ENCODE measurements around the gene PCDHGB2. TPM values are rescaled to one million over a fixed set of nuclear protein-coding genes. Genes with fewer than 3 reads are reported as not detected.

The PCDHGB2 gene
- polyA plus RNA-seq, 1 donor (not counting 4 experiments of a cell fraction or from before 2014, with no cell fraction given) = 0.12 TPM

GRCh38 chr5:141409598-141410306 lies 50.0 kb downstream of the PCDHGB2 start:
- Histone ChIP-seq H2AFZ (ENCODE audit: control insufficient read depth, low read length) (no peak overlapping the region), H3K79me2 (ENCODE audit: control insufficient read depth, insufficient read depth, low read length) (no peaks in the 10 kb centered on the region), H3K9me3 (ENCODE audit: control insufficient read depth, low read depth, low read length) (peaks cover 22% of the 10 kb centered on the region), H4K20me1 (ENCODE audit: control insufficient read depth, extremely low read depth, insufficient read depth, low read length) (no peaks in the 10 kb centered on the region), H3K4me3 (ENCODE audit: control insufficient read depth in 2 of 3, extremely low read depth in 1 of 3, insufficient read depth in 2 of 3, low read depth in 1 of 3, low read length in 3 of 3) (no peak overlapping the region), H3K9ac (ENCODE audit: control insufficient read depth, extremely low read depth, insufficient read depth, low read length) (no peak overlapping the region), H3K27me3 (ENCODE audit: control insufficient read depth, extremely low read depth, insufficient read depth, low read length) (peaks cover 15% of the 10 kb centered on the region), H3K4me2 (ENCODE audit: control insufficient read depth, extremely low read depth, insufficient read depth, low read depth, low read length) (no peak overlapping the region), H3K27ac (ENCODE audit: control insufficient read depth, insufficient read depth, low read length) (no peak overlapping the region), H3K4me1 (ENCODE audit: control insufficient read depth, extremely low read depth, insufficient read depth, low read length) (peaks cover 5% of the 10 kb centered on the region), H3K36me3 (ENCODE audit: control insufficient read depth in 2 of 2, extremely low read depth in 1 of 2, insufficient read depth in 2 of 2, low read length in 2 of 2) (no peaks in the 10 kb centered on the region), H3K9me1 (ENCODE audit: control insufficient read depth, extremely low read depth, insufficient read depth, low read length) (no peaks in the 10 kb centered on the region)
- DNase-seq (ENCODE audit: low read depth, low spot score) (no peak), FAIRE-seq (no peak)
- TF ChIP-seq CTCF (optimal IDR thresholded peaks at IDR 0.05 in 1 of 3, IDR thresholded peaks at IDR 0.05 in 1 of 3, conservative IDR thresholded peaks at IDR 0.05 in 1 of 3; ENCODE audit: extremely low read depth in 1 of 3, insufficient read depth in 2 of 3, low read length in 3 of 3) = no peak
- dilution Hi-C loops (cut with MboI; ENCODE audit: extremely low pct_ligation_motif_present, low sequenced_read_pairs) = no loop called here

GRCh38 chr5:141411575-141411974 lies 51.8 kb downstream of the PCDHGB2 start:
- DNase-seq (ENCODE audit: low read depth, low spot score) (no peak), FAIRE-seq (no peak)
- H3K4me3 ChIP-seq (ENCODE audit: control insufficient read depth in 2 of 3, extremely low read depth in 1 of 3, insufficient read depth in 2 of 3, low read depth in 1 of 3, low read length in 3 of 3) = no peak overlapping the region
- no peak overlapping the region for H3K27ac ChIP-seq (ENCODE audit: control insufficient read depth, insufficient read depth, low read length)
- no peaks in the 10 kb centered on the region for H3K36me3 ChIP-seq (ENCODE audit: control insufficient read depth in 2 of 2, extremely low read depth in 1 of 2, insufficient read depth in 2 of 2, low read length in 2 of 2)
- peaks cover 5% of the 10 kb centered on the region for H3K4me1 ChIP-seq (ENCODE audit: control insufficient read depth, extremely low read depth, insufficient read depth, low read length)
- no peaks in the 10 kb centered on the region for H4K20me1 ChIP-seq (ENCODE audit: control insufficient read depth, extremely low read depth, insufficient read depth, low read length)
- peaks cover 23% of the 10 kb centered on the region for H3K9me3 ChIP-seq (ENCODE audit: control insufficient read depth, low read depth, low read length)
- H3K9me1 ChIP-seq (ENCODE audit: control insufficient read depth, extremely low read depth, insufficient read depth, low read length) = no peaks in the 10 kb centered on the region
- H2AFZ ChIP-seq (ENCODE audit: control insufficient read depth, low read length) = no peak overlapping the region
- peaks cover 15% of the 10 kb centered on the region for H3K27me3 ChIP-seq (ENCODE audit: control insufficient read depth, extremely low read depth, insufficient read depth, low read length)
- H3K79me2 ChIP-seq (ENCODE audit: control insufficient read depth, insufficient read depth, low read length) = no peaks in the 10 kb centered on the region
- H3K4me2 ChIP-seq (ENCODE audit: control insufficient read depth, extremely low read depth, insufficient read depth, low read depth, low read length) = no peak overlapping the region
- H3K9ac ChIP-seq (ENCODE audit: control insufficient read depth, extremely low read depth, insufficient read depth, low read length) = no peak overlapping the region
- no peak for TF ChIP-seq EZH2 (IDR thresholded peaks at IDR 0.05; ENCODE audit: low read length)
- TF ChIP-seq CTCF (optimal IDR thresholded peaks at IDR 0.05 in 1 of 3, IDR thresholded peaks at IDR 0.05 in 1 of 3, conservative IDR thresholded peaks at IDR 0.05 in 1 of 3; ENCODE audit: extremely low read depth in 1 of 3, insufficient read depth in 2 of 3, low read length in 3 of 3) = no peak
- dilution Hi-C loops (cut with MboI; ENCODE audit: extremely low pct_ligation_motif_present, low sequenced_read_pairs) = no loop called here

Other genes with a start within 250 kb of the PCDHGB2 start
- gene PCDHB4, start 238.2 kb upstream of the PCDHGB2 start, polyA plus RNA-seq = 0.04 to 0.05 TPM in 2 of 3 replicates, not detected in the other
- gene PCDHB5, start 224.8 kb upstream of the PCDHGB2 start, polyA plus RNA-seq = 0.07 to 0.10 TPM (median 0.09 TPM) in 3 replicates
- 0.03 to 0.08 TPM (median 0.05 TPM) in 3 replicates for gene PCDHB6, start 209.9 kb upstream of the PCDHGB2 start, polyA plus RNA-seq
- not detected in 3 replicates for gene PCDHB7, start 187.3 kb upstream of the PCDHGB2 start, polyA plus RNA-seq
- gene PCDHB8, start 182.2 kb upstream of the PCDHGB2 start, polyA plus RNA-seq = not detected in 3 replicates
- 0.02 to 0.09 TPM (median 0.07 TPM) in 3 replicates for gene PCDHB16, start 177.6 kb upstream of the PCDHGB2 start, polyA plus RNA-seq
- gene PCDHB9, start 172.8 kb upstream of the PCDHGB2 start, polyA plus RNA-seq = 0.01 TPM in 1 of 3 replicates, not detected in the others
- gene PCDHB10, start 167.6 kb upstream of the PCDHGB2 start, polyA plus RNA-seq = 0.04 to 0.07 TPM (median 0.05 TPM) in 3 replicates
- not detected in 3 replicates for gene PCDHB11, start 160.4 kb upstream of the PCDHGB2 start, polyA plus RNA-seq
- gene PCDHB12, start 151.3 kb upstream of the PCDHGB2 start, polyA plus RNA-seq = 0.03 TPM in 1 of 3 replicates, not detected in the others
- gene PCDHB13, start 146.1 kb upstream of the PCDHGB2 start, polyA plus RNA-seq = 0.07 to 0.13 TPM (median 0.09 TPM) in 3 replicates
- 0.13 to 0.41 TPM (median 0.20 TPM) in 3 replicates for gene PCDHB14, start 136.7 kb upstream of the PCDHGB2 start, polyA plus RNA-seq
- gene PCDHB15, start 114.6 kb upstream of the PCDHGB2 start, polyA plus RNA-seq = 0.03 to 0.31 TPM (median 0.09 TPM) in 3 replicates
- not detected in 3 replicates for gene SLC25A2, start 55.9 kb upstream of the PCDHGB2 start, polyA plus RNA-seq
- gene TAF7, start 39.2 kb upstream of the PCDHGB2 start, polyA plus RNA-seq = 37.5 to 58.9 TPM (median 47.5 TPM) in 3 replicates
- gene PCDHGA1, start 29.5 kb upstream of the PCDHGB2 start, polyA plus RNA-seq = 0.08 to 0.17 TPM (median 0.09 TPM) in 3 replicates
- gene PCDHGA2, start 21.2 kb upstream of the PCDHGB2 start, polyA plus RNA-seq = 0.14 to 0.37 TPM (median 0.35 TPM) in 3 replicates
- gene PCDHGA3, start 16.2 kb upstream of the PCDHGB2 start, polyA plus RNA-seq = 0.03 to 0.05 TPM in 2 of 3 replicates, not detected in the other
- 0.08 to 0.15 TPM (median 0.09 TPM) in 3 replicates for gene PCDHGB1, start 9.9 kb upstream of the PCDHGB2 start, polyA plus RNA-seq
- 0.05 to 0.15 TPM (median 0.14 TPM) in 3 replicates for gene PCDHGA4, start 5.0 kb upstream of the PCDHGB2 start, polyA plus RNA-seq
- 0.01 to 0.07 TPM (median 0.06 TPM) in 3 replicates for gene PCDHGA5, start 4.2 kb downstream of the PCDHGB2 start, polyA plus RNA-seq
- gene PCDHGB3, start 10.2 kb downstream of the PCDHGB2 start, polyA plus RNA-seq = 0.17 to 0.28 TPM (median 0.18 TPM) in 3 replicates
- 0.16 to 0.36 TPM (median 0.28 TPM) in 3 replicates for gene PCDHGA6, start 13.9 kb downstream of the PCDHGB2 start, polyA plus RNA-seq
- 0.13 to 0.24 TPM (median 0.14 TPM) in 3 replicates for gene PCDHGA7, start 22.7 kb downstream of the PCDHGB2 start, polyA plus RNA-seq
- gene PCDHGB4, start 27.7 kb downstream of the PCDHGB2 start, polyA plus RNA-seq = 1.6 to 2.7 TPM (median 2.4 TPM) in 3 replicates
- 0.08 to 0.09 TPM (median 0.09 TPM) in 3 replicates for gene PCDHGA8, start 32.6 kb downstream of the PCDHGB2 start, polyA plus RNA-seq
- 1.8 to 4.3 TPM (median 1.9 TPM) in 3 replicates for gene PCDHGB5, start 38.0 kb downstream of the PCDHGB2 start, polyA plus RNA-seq
- 0.24 to 0.35 TPM (median 0.28 TPM) in 3 replicates for gene PCDHGA9, start 42.8 kb downstream of the PCDHGB2 start, polyA plus RNA-seq
- gene PCDHGB6, start 48.0 kb downstream of the PCDHGB2 start, polyA plus RNA-seq = 0.19 to 0.30 TPM (median 0.23 TPM) in 3 replicates
- 1.3 to 1.8 TPM (median 1.6 TPM) in 3 replicates for gene PCDHGA10, start 53.0 kb downstream of the PCDHGB2 start, polyA plus RNA-seq
- 0.66 to 1.1 TPM (median 0.69 TPM) in 3 replicates for gene PCDHGB7, start 57.7 kb downstream of the PCDHGB2 start, polyA plus RNA-seq
- gene PCDHGA11, start 61.1 kb downstream of the PCDHGB2 start, polyA plus RNA-seq = 1.4 to 2.5 TPM (median 1.4 TPM) in 3 replicates
- gene PCDHGA12, start 70.5 kb downstream of the PCDHGB2 start, polyA plus RNA-seq = 0.69 to 1.9 TPM (median 1.0 TPM) in 3 replicates
- 9.8 to 45.1 TPM (median 15.2 TPM) in 3 replicates for gene PCDHGC3, start 116.0 kb downstream of the PCDHGB2 start, polyA plus RNA-seq
- gene PCDHGC4, start 125.0 kb downstream of the PCDHGB2 start, polyA plus RNA-seq = 0.12 to 0.15 TPM (median 0.13 TPM) in 3 replicates
- 0.77 to 1.6 TPM (median 1.5 TPM) in 3 replicates for gene PCDHGC5, start 129.1 kb downstream of the PCDHGB2 start, polyA plus RNA-seq